Activated naive CD8-positive, alpha-beta T cell treated with anti-CD3 and anti-CD28 coated beads, Interleukin-2, amount 10 ng/mL, durations not matched to agents 7 days and 5 days (primary cell): ENCODE results near the gene TEAD3. TPM values are rescaled to one million over a fixed set of nuclear protein-coding genes. Genes with fewer than 3 reads are reported as not detected.
A peak's percentile ranks its signal among the peaks of the same experiment; 100 is the strongest.

Source experiments
- ATAC-seq: fragments of 150-1000 bp; cut with Tn5 transposase; one replicate; pipeline ENCODE4 v1.10.0; 2021; ENCODE audit warnings: low read depth, moderate library complexity
- POLR2A ChIA-PET: fragments of 350-600 bp; sonication (Branson Sonifier 250); formaldehyde crosslinking; loops from one replicate; lab custom pipeline; 2021; ENCODE audit warnings: antibody characterized with exemption; lab: Charles Lee
- DNase-seq: peaks from one replicate; pipeline ENCODE4 v3.0.0; 2021
- H3K27ac Mint-ChIP-seq: one replicate; pipeline ENCODE4 v1.8.0; 2022; ENCODE audit warnings: mild to moderate bottlenecking, mixed read lengths
- H3K27me3 Mint-ChIP-seq: one replicate; pipeline ENCODE4 v1.8.0; 2022; ENCODE audit warnings: mild to moderate bottlenecking, moderate library complexity, mixed read lengths
- H3K36me3 Mint-ChIP-seq: one replicate; pipeline ENCODE4 v1.8.0; 2021; ENCODE audit warnings: mild to moderate bottlenecking, mixed read lengths
- H3K4me1 Mint-ChIP-seq: one replicate; pipeline ENCODE4 v1.8.0; 2021; ENCODE audit warnings: mixed read lengths
- H3K4me3 Mint-ChIP-seq: one replicate; pipeline ENCODE4 v1.8.0; 2022; ENCODE audit warnings: mild to moderate bottlenecking, moderate library complexity, mixed read lengths
- H3K9me3 Mint-ChIP-seq: one replicate; pipeline ENCODE4 v1.8.0; 2021; ENCODE audit warnings: mixed read lengths
- total RNA-seq, 2 experiments: library from RNA; stranded (reverse); gene quantifications; one replicate each; pipeline ENCODE4 v1.2.3, GENCODE V29; 2021

Gene TEAD3
- total RNA-seq, 2 experiments from 2014 or later, result 0.19 to 0.43 TPM

DNA sequence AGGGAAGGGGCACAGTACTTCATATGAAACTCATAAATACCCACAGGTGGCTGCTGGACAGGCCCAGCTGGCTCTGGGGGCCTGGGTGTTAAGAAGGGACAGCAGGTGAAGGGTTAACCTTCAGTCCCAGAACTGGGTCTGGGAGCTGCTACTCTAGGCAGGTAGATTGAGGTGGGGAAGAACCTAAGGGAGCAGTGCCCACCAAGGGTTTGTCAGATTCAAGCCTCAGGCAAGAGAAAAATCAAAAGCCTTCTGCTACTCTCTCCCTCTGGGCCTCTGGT lies 23.1 kb downstream of the TEAD3 start:
- H3K9me3 Mint-ChIP-seq, result no peaks in the 10 kb centered on the region

DNA sequence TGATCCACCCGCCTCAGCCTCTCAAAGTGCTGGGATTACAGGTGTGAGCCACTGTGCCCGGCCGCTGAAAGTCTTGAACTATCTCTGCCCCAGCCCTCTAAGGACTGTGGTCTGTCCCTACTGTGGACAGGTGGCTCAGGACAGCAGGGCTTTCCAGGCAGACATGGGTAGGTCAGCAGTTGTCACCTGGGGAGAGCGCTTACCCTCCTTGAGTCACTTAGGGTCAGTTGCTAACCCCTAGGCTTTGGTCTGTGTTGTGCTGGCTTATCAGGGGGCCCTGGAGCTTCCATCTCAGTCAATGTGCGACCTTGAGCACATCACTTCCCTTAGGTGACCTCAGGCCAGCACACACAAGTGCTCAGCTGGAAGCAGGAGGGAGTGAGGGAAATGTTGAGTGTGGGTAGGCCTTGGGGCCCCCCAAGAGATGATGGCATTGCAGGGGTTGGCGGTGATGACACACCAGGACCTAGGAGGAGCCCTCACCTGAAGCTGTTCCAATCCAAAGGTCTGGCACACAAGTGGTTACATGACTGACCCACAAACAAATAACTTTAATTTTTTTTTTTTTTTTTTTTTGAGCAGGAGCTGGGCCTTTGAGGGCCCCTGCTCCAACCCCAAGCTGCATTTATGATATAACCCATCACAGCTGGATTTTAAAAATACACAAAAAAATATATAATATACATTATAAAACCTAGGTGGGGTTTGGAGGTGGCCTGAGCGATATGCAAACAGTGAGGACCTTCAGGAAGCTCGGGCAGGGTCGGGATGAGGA lies 23.6 kb downstream of the TEAD3 start:
- ATAC-seq (no peak), DNase-seq (no peak)
- H3K36me3 Mint-ChIP-seq, result peaks cover 19% of the 10 kb centered on the region
- H3K27me3 Mint-ChIP-seq, result no peaks in the 10 kb centered on the region
- H3K4me1 Mint-ChIP-seq, result peaks cover 28% of the 10 kb centered on the region
- H3K4me3 Mint-ChIP-seq, result no peak overlapping the region
- H3K9me3 Mint-ChIP-seq, result no peaks in the 10 kb centered on the region
- POLR2A ChIA-PET, result no interaction called here
- H3K27ac Mint-ChIP-seq, result peak overlapping the region; percentile 48

More for the DNA sequence above, 23.1 kb downstream of the TEAD3 start:
- DNase-seq (no peak), ATAC-seq (no peak)
- no peak overlapping the region for H3K27ac Mint-ChIP-seq
- no peaks in the 10 kb centered on the region for H3K27me3 Mint-ChIP-seq
- POLR2A ChIA-PET, result interaction anchor here (0.6 kb wide), 1 partner anchor 10 kb away, joined by 4 read pairs; no protein-coding TSS in a partner anchor
- peaks cover 19% of the 10 kb centered on the region for H3K36me3 Mint-ChIP-seq
- H3K4me3 Mint-ChIP-seq, result no peak overlapping the region
- H3K4me1 Mint-ChIP-seq, result peaks cover 28% of the 10 kb centered on the region

DNA sequence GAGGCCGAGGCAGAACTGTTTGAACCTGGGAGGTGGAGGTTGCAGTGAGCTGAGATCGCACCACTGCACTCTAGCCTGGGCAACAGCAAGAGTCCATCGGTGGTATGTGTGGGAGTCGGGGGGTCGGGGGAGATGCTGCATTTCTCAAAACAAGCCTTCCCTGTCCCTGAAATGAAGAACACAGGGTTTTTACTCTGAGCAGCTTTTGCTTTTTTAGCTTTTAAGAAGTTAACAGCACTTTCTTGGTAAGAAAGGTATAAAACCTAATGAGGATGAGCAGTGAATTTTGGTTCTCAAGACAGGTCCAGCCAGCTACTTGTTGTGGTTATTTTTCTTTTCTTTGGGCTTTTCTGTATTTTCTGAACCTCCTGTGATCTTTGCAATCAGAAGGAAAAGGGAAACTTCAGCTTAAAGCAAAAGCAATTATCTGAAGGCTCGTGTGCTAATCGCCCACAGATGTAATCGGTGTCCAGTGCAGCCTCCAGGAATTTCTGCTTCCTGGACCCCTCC lies 25.0 kb downstream of the TEAD3 start:
- peaks cover 35% of the 10 kb centered on the region for H3K4me1 Mint-ChIP-seq
- DNase-seq, result no peak
- H3K9me3 Mint-ChIP-seq, result no peaks in the 10 kb centered on the region
- no peak for ATAC-seq
- POLR2A ChIA-PET, result interaction anchor here (1.8 kb wide), 1 partner anchor 18 kb away, joined by 5 read pairs; no protein-coding TSS in a partner anchor
- H3K4me3 Mint-ChIP-seq, result peak overlapping the region; percentile 22
- H3K36me3 Mint-ChIP-seq, result peaks cover 24% of the 10 kb centered on the region
- no peaks in the 10 kb centered on the region for H3K27me3 Mint-ChIP-seq
- peak overlapping the region; percentile 4 for H3K27ac Mint-ChIP-seq

DNA sequence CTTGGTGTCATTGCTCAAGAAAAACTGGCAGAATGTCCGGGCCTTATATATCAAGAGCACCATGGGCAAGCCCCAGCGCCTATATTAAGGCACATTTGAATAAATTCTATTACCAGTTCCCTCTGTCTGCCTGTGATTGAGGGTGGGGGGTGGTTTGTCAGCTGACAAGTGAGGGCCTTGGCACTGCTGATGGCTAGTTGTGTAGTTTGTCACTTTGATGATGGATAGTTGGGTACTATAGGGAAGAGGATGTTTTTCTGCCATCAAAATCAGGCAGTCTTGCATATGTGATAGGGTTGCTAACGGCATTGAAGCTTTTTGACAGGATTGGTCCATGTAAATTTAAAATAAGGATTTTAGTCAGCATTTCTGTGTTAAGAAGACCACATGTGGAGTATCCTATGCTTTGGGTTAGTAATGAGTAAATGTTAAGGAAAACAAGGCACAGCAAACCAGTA lies 26.2 kb downstream of the TEAD3 start:
- POLR2A ChIA-PET, result interaction anchor here (1.2 to 1.8 kb wide), 2 partner anchors 20 to 169 kb away, joined by 5 read pairs; no protein-coding TSS in a partner anchor
- H3K4me3 Mint-ChIP-seq, result peak overlapping the region; percentile 97
- no peaks in the 10 kb centered on the region for H3K27me3 Mint-ChIP-seq
- DNase-seq, result no peak
- H3K36me3 Mint-ChIP-seq, result peaks cover 31% of the 10 kb centered on the region
- ATAC-seq, result no peak
- peaks cover 35% of the 10 kb centered on the region for H3K4me1 Mint-ChIP-seq
- H3K27ac Mint-ChIP-seq, result peak overlapping the region; percentile 99
- H3K9me3 Mint-ChIP-seq, result no peaks in the 10 kb centered on the region

DNA sequence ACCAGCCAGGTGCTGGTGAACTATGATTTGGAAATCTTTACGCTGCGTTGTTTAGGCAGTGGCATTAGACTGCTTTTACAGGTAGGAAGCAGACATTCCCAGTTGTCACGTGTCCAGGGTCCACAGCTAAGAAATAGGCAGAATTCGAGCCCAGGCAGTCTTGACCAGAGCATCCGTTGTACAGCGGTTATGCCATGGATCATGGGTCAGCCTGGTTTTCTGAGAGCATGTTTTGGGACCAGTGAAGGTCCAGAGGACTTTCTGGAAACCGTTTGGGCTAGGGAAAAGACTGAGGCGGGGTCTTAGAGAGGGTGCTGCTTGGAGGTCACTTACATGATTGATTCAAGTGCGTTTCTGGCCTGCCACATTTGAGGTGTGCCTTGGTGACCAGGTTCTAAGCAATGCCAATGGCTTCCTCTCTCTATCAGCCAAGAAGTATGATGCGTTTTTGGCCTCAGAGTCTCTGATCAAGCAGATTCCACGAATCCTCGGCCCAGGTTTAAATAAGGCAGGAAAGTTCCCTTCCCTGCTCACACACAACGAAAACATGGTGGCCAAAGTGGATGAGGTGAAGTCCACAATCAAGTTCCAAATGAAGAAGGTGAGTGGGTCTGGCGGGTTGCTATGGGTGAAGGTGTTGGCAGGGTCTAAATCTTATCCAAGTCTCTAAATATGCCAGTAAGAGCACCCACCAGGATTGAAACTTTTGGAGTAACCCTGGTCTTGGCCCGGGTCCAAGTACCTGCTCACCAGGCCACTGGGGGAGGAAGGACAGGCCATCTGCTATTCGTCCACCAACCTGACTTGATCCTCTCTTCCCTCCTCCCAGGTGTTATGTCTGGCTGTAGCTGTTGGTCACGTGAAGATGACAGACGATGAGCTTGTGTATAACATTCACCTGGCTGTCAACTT lies 26.9 kb downstream of the TEAD3 start:
- Mint-ChIP-seq H3K36me3 (peaks cover 31% of the 10 kb centered on the region), H3K9me3 (no peaks in the 10 kb centered on the region), H3K27ac (peak overlapping the region; percentile 99), H3K27me3 (no peaks in the 10 kb centered on the region), H3K4me3 (peak overlapping the region; percentile 97), H3K4me1 (peaks cover 35% of the 10 kb centered on the region)
- ATAC-seq (no peak), DNase-seq (no peak)
- POLR2A ChIA-PET, result interaction anchor here (1.2 to 3.4 kb wide), 3 partner anchors 52 to 169 kb away, joined by 3 to 12 read pairs (median 5); no protein-coding TSS in a partner anchor

DNA sequence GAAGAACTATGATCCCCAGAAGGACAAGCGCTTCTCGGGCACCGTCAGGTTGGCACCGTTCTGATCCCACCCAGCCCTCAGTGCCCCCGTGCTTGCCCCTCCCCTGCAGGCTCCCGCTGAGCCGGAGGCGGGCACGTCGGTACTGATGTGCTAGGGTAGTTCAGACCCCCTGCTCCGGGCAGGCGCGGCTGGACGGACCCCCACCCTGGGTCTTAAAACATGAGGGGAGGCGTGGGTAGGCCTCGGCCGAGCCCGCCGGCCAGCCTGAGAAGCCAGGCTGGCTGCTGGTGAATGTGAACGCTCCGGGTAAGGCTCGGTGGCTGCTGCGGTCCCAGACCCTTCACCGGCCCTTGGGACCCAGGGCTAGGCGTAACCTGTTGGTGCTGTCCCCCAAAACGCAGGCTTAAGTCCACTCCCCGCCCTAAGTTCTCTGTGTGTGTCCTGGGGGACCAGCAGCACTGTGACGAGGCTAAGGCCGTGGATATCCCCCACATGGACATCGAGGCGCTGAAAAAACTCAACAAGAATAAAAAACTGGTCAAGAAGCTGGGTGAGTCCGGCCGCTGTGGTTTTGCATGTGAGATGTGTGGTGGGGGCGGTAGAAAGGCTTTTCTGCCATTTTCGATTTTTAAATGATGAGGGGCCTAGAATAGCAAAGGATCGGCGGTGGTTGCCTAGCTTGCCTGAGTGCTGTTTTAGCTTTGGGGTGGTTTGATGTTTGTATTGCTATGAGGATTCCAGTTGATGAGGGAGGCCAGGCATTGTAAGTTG lies 27.7 kb downstream of the TEAD3 start:
- no peak for DNase-seq
- Mint-ChIP-seq H3K27me3 (no peaks in the 10 kb centered on the region), H3K36me3 (peaks cover 34% of the 10 kb centered on the region), H3K4me1 (peaks cover 35% of the 10 kb centered on the region), H3K9me3 (no peaks in the 10 kb centered on the region), H3K27ac (peak overlapping the region; percentile 99), H3K4me3 (peak overlapping the region; percentile 97)
- POLR2A ChIA-PET, result interaction anchor here (1.0 to 3.4 kb wide), 9 partner anchors 14 to 210 kb away, joined by 3 to 13 read pairs (median 6); partner anchors contain the start of genes DEF6 and ZNF76
- peak; percentile 3 for ATAC-seq

DNA sequence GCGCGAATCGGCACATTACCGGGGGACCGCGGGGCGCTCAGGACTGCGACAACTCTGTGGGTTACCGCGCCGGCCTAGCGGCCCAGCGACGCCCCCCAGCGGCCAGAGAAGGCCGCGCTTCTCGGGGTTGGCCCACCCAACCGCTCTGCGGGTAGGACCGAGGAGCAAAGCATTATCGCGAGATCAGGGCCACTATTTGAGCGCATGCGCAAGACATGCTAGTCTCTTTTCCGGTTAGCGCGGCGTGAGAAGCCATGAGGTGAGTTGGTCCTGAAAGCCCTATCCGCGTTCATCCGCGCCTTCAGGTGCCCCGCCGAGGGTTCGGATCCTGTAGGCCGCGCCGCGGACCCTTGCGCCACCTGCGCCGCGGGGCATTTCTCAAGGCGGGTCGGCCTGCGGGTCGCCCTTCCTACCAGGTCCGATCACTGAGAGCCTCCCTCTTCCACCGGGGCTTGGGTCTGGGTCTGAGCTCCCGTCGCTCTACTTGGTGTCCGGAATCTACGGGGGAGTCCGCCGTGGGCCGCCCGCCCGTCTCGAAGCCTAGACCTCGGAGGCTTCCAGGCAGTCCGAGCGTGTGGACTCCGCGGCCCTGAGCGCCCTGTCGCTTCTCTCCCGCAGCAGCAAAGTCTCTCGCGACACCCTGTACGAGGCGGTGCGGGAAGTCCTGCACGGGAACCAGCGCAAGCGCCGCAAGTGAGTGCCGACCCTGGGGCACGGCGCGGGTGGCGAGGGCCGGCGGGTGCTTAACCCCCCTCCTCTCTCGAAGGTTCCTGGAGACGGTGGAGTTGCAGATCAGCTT lies 28.5 kb downstream of the TEAD3 start, which contains the start of gene RPL10A:
Gene RPL10A, plus strand, starts transcription at position 221 of the 799 bp plus-strand sequence. Its CDS starts 34 bp downstream, at position 255.
- ATAC-seq (peak; percentile 90), DNase-seq (peak; percentile 95)
- no peaks in the 10 kb centered on the region for H3K9me3 Mint-ChIP-seq
- H3K27ac Mint-ChIP-seq, result peak within 1 kb of the TSS; percentile 99
- peaks cover 37% of the 10 kb centered on the region for H3K36me3 Mint-ChIP-seq
- H3K4me3 Mint-ChIP-seq, result peak within 1 kb of the TSS; percentile 97
- POLR2A ChIA-PET, result interaction anchor here (0.9 to 3.4 kb wide), 12 partner anchors 10 to 209 kb away, joined by 3 to 13 read pairs (median 6); partner anchors contain the start of genes DEF6, FANCE, PPARD and ZNF76
- H3K27me3 Mint-ChIP-seq, result no peaks in the 10 kb centered on the region
- H3K4me1 Mint-ChIP-seq, result peaks cover 36% of the 10 kb centered on the region

DNA sequence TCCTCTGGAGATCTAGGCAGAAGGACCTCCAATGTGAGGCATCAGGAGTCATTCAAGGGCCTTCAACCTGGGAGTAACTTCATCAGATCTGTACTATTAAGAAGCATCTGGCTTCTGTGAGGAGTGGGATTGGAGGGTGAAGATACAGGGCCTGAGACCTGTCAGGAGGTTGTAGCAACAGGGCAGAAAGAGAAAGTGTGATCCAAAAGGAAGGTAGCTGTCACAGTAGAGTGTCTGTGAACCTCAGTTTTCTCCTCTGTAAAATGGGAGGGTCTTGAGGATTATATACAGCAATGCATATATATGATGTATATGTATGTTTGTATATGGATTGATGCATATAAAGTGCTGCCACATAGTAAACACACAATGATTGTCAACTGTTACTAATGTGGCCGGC lies 31.2 kb downstream of the TEAD3 start:
- POLR2A ChIA-PET, result interaction anchor here (3.1 kb wide), 1 partner anchor 168 kb away, joined by 13 read pairs; the partner anchor contains the start of gene DEF6
- Mint-ChIP-seq H3K27ac (no peak overlapping the region), H3K36me3 (peaks cover 42% of the 10 kb centered on the region), H3K9me3 (no peaks in the 10 kb centered on the region), H3K27me3 (no peaks in the 10 kb centered on the region), H3K4me3 (no peak overlapping the region), H3K4me1 (peaks cover 22% of the 10 kb centered on the region)
- DNase-seq (no peak), ATAC-seq (no peak)

DNA sequence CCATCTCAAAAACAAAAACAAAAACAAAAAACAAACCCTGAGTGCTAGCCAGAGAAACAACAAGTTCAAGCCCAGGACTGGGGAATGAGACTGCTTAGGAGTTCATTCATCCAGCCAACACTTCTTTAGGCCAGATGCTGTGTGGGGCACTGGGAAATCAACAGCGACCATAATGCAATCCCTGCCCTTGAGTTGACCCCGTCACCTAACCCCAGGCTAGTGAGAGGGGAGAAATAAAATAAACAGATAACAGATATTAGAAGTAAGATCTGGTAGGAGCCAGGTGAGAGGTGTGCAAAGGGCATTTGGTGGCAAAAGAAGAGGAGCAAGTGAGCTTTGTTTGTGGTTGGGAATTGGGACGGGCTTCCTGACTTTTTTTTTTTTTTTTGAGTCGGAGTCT lies 33.6 kb downstream of the TEAD3 start:
- peaks cover 8% of the 10 kb centered on the region for H3K4me1 Mint-ChIP-seq
- H3K27me3 Mint-ChIP-seq, result no peaks in the 10 kb centered on the region
- POLR2A ChIA-PET, result interaction anchor here (0.6 kb wide), 1 partner anchor 165 kb away, joined by 5 read pairs; no protein-coding TSS in a partner anchor
- DNase-seq (no peak), ATAC-seq (no peak)
- H3K4me3 Mint-ChIP-seq, result no peak overlapping the region
- no peaks in the 10 kb centered on the region for H3K9me3 Mint-ChIP-seq
- H3K36me3 Mint-ChIP-seq, result peaks cover 34% of the 10 kb centered on the region
- no peak overlapping the region for H3K27ac Mint-ChIP-seq

DNA sequence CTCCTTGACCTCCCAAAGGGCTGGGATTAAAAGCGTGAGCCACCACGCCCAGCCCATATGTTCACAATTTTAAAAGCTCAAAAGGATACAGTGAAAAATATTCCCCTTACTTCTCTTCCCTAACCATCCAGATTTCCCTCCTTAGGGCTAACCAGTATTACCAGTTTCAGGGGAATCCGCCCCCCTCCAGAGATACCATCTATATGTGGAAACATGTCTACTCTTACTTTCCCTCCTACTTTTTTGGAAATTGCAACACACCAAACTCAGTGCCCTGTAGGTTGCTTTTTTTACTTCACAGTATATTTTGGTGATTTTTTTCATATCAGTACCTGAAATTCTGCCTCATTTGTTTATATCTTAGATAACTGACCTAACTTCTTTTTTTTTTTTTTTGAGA lies 35.6 kb downstream of the TEAD3 start:
- no peaks in the 10 kb centered on the region for H3K27me3 Mint-ChIP-seq
- peaks cover 7% of the 10 kb centered on the region for H3K4me1 Mint-ChIP-seq
- no peaks in the 10 kb centered on the region for H3K9me3 Mint-ChIP-seq
- no peak overlapping the region for H3K4me3 Mint-ChIP-seq
- ATAC-seq (no peak), DNase-seq (no peak)
- POLR2A ChIA-PET, result no interaction called here
- H3K36me3 Mint-ChIP-seq, result peaks cover 23% of the 10 kb centered on the region
- H3K27ac Mint-ChIP-seq, result no peak overlapping the region

DNA sequence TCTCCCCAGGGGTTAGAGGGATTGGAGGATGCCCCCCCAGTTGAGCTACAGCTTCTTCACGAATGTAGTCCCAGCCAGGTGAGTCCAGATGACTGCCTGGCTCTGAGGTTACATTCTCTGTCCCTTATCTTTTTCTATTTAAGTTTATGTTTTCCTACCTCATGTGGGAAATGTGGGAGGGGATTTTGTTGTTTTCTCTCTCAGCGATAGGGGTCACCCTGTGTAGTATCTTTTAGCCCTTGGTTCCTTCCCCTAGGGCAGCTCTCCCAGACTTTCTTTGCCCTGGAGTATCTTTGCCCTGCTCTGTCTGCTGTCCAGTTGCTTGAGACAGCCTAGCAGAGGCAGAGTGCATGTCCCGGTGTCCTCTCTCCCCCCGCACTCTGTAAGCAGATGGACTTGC lies 39.0 kb downstream of the TEAD3 start:
- H3K4me3 Mint-ChIP-seq, result no peak overlapping the region
- H3K27ac Mint-ChIP-seq, result peak overlapping the region; percentile 24
- H3K9me3 Mint-ChIP-seq, result no peaks in the 10 kb centered on the region
- no peak for ATAC-seq
- no peaks in the 10 kb centered on the region for H3K27me3 Mint-ChIP-seq
- H3K36me3 Mint-ChIP-seq, result peaks cover 26% of the 10 kb centered on the region
- DNase-seq, result no peak
- POLR2A ChIA-PET, result interaction anchor here (2.0 kb wide), 1 partner anchor 10 kb away, joined by 5 read pairs; the partner anchor contains the start of gene RPL10A
- H3K4me1 Mint-ChIP-seq, result peaks cover 31% of the 10 kb centered on the region
